Mesenchymal stem cell (in vitro differentiated cells and primary cell): ENCODE results near the gene TSACC.

Experiments
- DNase-seq: peaks from one replicate; pipeline ENCODE4 v3.0.0-alpha.2; 2013
- H2AFZ ChIP-seq: one replicate; pipeline ENCODE4 v1.6.1; 2013; ENCODE audit warnings: low read depth, mild to moderate bottlenecking, control low read depth, inconsistent platforms, low read length, moderate library complexity
- H2AK5ac ChIP-seq: 2 replicates; pipeline ENCODE4 v1.6.1; 2013; ENCODE audit warnings: low read length, moderate library complexity, mild to moderate bottlenecking, inconsistent platforms; ENCODE audit not compliant: severe bottlenecking
- H2BK120ac ChIP-seq: one replicate; pipeline ENCODE4 v1.6.1; 2013; ENCODE audit warnings: low read depth, mild to moderate bottlenecking, inconsistent platforms, low read length, moderate library complexity
- H2BK12ac ChIP-seq, 2 experiments: one replicate each; pipeline ENCODE4 v1.6.1; 2013; ENCODE audit warnings: inconsistent platforms in 2 of 2, low read length in 2 of 2, mild to moderate bottlenecking in 2 of 2, moderate library complexity in 2 of 2, control low read depth in 1 of 2
- H2BK15ac ChIP-seq: one replicate; pipeline ENCODE4 v1.6.1; 2013; ENCODE audit warnings: mild to moderate bottlenecking, low read depth, inconsistent platforms; ENCODE audit not compliant: poor library complexity, severe bottlenecking
- H2BK5ac ChIP-seq: 2 replicates; pipeline ENCODE4 v1.6.1; 2013; ENCODE audit warnings: low read depth, mild to moderate bottlenecking, low read length, control low read depth, inconsistent platforms; ENCODE audit not compliant: poor library complexity, severe bottlenecking
- H3K14ac ChIP-seq, 2 experiments: one replicate each; pipeline ENCODE4 v1.6.1; 2013; ENCODE audit warnings: inconsistent platforms in 2 of 2, low read length in 2 of 2, control low read depth in 1 of 2, mild to moderate bottlenecking in 1 of 2, moderate library complexity in 1 of 2
- H3K18ac ChIP-seq, 2 experiments: one replicate each; pipeline ENCODE4 v1.6.1; 2013; ENCODE audit warnings: inconsistent platforms in 2 of 2, low read length in 2 of 2, control low read depth in 1 of 2, low read depth in 1 of 2, mild to moderate bottlenecking in 1 of 2
- H3K23ac ChIP-seq, 2 experiments: one replicate each; pipeline ENCODE4 v1.6.1; 2013; ENCODE audit warnings: inconsistent platforms in 2 of 2, low read length in 2 of 2, mild to moderate bottlenecking in 2 of 2, moderate library complexity in 2 of 2, control low read depth in 1 of 2
- H3K27ac ChIP-seq: 2 replicates; pipeline ENCODE4 v1.5.1; 2013; ENCODE audit warnings: mild to moderate bottlenecking, moderate library complexity, low read length, control low read depth, inconsistent platforms; ENCODE audit not compliant: poor library complexity, severe bottlenecking
- H3K27me3 ChIP-seq, 2 experiments: 2 replicates each; pipeline versions ENCODE4 v1.6.1 to v1.7.0; 2013; ENCODE audit warnings: low read length in 2 of 2, mild to moderate bottlenecking in 2 of 2, moderate library complexity in 2 of 2, control low read depth in 1 of 2, inconsistent platforms in 1 of 2; ENCODE audit not compliant: control insufficient read depth in 1 of 2, insufficient read depth in 1 of 2
- H3K36me3 ChIP-seq, 2 experiments: 2 replicates each; pipeline versions ENCODE4 v1.6.1 to v1.7.0; 2013; ENCODE audit warnings: low read length in 2 of 2, control low read depth in 1 of 2, inconsistent platforms in 1 of 2, low read depth in 1 of 2, mild to moderate bottlenecking in 1 of 2; ENCODE audit not compliant: insufficient read depth in 2 of 2, control insufficient read depth in 1 of 2
- H3K4ac ChIP-seq, 2 experiments: one replicate each; pipeline ENCODE4 v1.6.1; 2013; ENCODE audit warnings: inconsistent platforms in 2 of 2, low read length in 2 of 2, mild to moderate bottlenecking in 2 of 2, moderate library complexity in 2 of 2, control low read depth in 1 of 2, low read depth in 1 of 2
- H3K4me1 ChIP-seq: 2 replicates; pipeline ENCODE4 v1.6.1; 2013; ENCODE audit warnings: low read depth, low read length, control low read depth; ENCODE audit not compliant: control insufficient read depth, insufficient read depth
- H3K4me2 ChIP-seq: 2 replicates; pipeline ENCODE4 v1.6.1; 2013; ENCODE audit warnings: low read length, mild to moderate bottlenecking, inconsistent platforms; ENCODE audit not compliant: poor library complexity, severe bottlenecking
- H3K4me3 ChIP-seq, 2 experiments: 2 replicates each; pipeline versions ENCODE4 v1.5.1 to v1.7.0; 2013; ENCODE audit warnings: low read length in 2 of 2, mild to moderate bottlenecking in 2 of 2, control low read depth in 1 of 2, low read depth in 1 of 2; ENCODE audit not compliant: insufficient read depth in 1 of 2
- H3K79me1 ChIP-seq: replicated peaks from 2 replicates; pipeline ENCODE4 v1.6.1; 2013; ENCODE audit warnings: mild to moderate bottlenecking, control low read depth, low read length, inconsistent platforms; ENCODE audit not compliant: poor library complexity, severe bottlenecking
- H3K9ac ChIP-seq: 2 replicates; pipeline ENCODE4 v1.7.0; 2013; ENCODE audit warnings: mild to moderate bottlenecking, low read length, moderate library complexity
- H3K9me3 ChIP-seq: 2 replicates; pipeline ENCODE4 v1.7.0; 2013; ENCODE audit warnings: mild to moderate bottlenecking, low read length; ENCODE audit not compliant: control insufficient read depth
- H4K8ac ChIP-seq: one replicate; pipeline ENCODE4 v1.6.1; 2013; ENCODE audit warnings: inconsistent platforms, mild to moderate bottlenecking, low read length, moderate library complexity
- H4K91ac ChIP-seq: one replicate; pipeline ENCODE4 v1.6.1; 2013; ENCODE audit warnings: mild to moderate bottlenecking, low read length, inconsistent platforms
- WGBS: methylation state at CpG from one replicate; pipeline ENCODE4 v1.1.7; 2013; ENCODE audit warnings: mixed read lengths; 5-methylcytosine and 5-hydroxymethylcytosine counted together

Gene TSACC

GRCh38 chr1:156337052-156337887 lies 1.1 kb upstream of the TSACC start:
- Histone ChIP-seq H2BK120ac (no peak overlapping the region), H3K27ac (peak overlapping the region; percentile 76), H4K8ac (peak overlapping the region; percentile 9), H3K4ac (peak overlapping the region in 1 of 2 experiments; percentile 62), H2BK15ac (no peak overlapping the region), H3K23ac (no peak overlapping the region), H3K4me2 (peak overlapping the region; percentile 65), H3K4me3 (peak overlapping the region; percentile 74 to 83), H2BK5ac (peak overlapping the region; percentile 8), H3K27me3 (no peaks in the 10 kb centered on the region), H2AK5ac (no peak overlapping the region), H3K14ac (peak overlapping the region in 1 of 2 experiments; percentile 30), H3K18ac (peak overlapping the region in 1 of 2 experiments; percentile 79), H2BK12ac (no peak overlapping the region), H4K91ac (no peak overlapping the region), H3K79me1 (peaks cover 2% of the 10 kb centered on the region), H2AFZ (no peak overlapping the region), H3K9ac (peak overlapping the region; percentile 93), H3K36me3 (peaks cover 9 to 34% of the 10 kb centered on the region in 2 experiments), H3K9me3 (no peaks in the 10 kb centered on the region), H3K4me1 (peaks cover 2% of the 10 kb centered on the region)
- WGBS = 46% methylated on average over 28 of the region's 34 CpGs
- DNase-seq = peak; percentile 56

GRCh38 chr1:156337888-156338179 lies 492 bp upstream of the TSACC start:
- H2AK5ac ChIP-seq = no peak overlapping the region
- peak overlapping the region in 1 of 2 experiments; percentile 14 for H3K23ac ChIP-seq
- no peaks in the 10 kb centered on the region for H3K9me3 ChIP-seq
- H2BK15ac ChIP-seq = no peak overlapping the region
- H3K4ac ChIP-seq = peak overlapping the region; percentile 57 to 62
- no peak overlapping the region for H2BK12ac ChIP-seq
- peak overlapping the region in 1 of 2 experiments; percentile 30 for H3K14ac ChIP-seq
- peak overlapping the region; percentile 6 for H2AFZ ChIP-seq
- H3K27ac ChIP-seq = peak overlapping the region; percentile 76
- no peaks in the 10 kb centered on the region for H3K27me3 ChIP-seq
- H3K4me1 ChIP-seq = peaks cover 2% of the 10 kb centered on the region
- peak overlapping the region; percentile 93 for H4K8ac ChIP-seq
- WGBS = under 1% methylated on average over 14 of the region's 14 CpGs
- H2BK120ac ChIP-seq = no peak overlapping the region
- peaks cover 2% of the 10 kb centered on the region for H3K79me1 ChIP-seq
- no peak overlapping the region for H4K91ac ChIP-seq
- H3K36me3 ChIP-seq = peaks cover 9 to 29% of the 10 kb centered on the region in 2 experiments
- peak overlapping the region; percentile 93 for H3K9ac ChIP-seq
- H3K18ac ChIP-seq = peak overlapping the region; percentile 58 to 79
- no peak for DNase-seq
- H3K4me3 ChIP-seq = peak overlapping the region; percentile 74 to 83
- peak overlapping the region; percentile 30 for H3K4me2 ChIP-seq
- H2BK5ac ChIP-seq = peak overlapping the region; percentile 8

- no peak overlapping the region for H4K8ac ChIP-seq
- no CpG with 5 or more reads among the region's 1 CpG for WGBS
These were observed 4.0 kb downstream of the TSACC start for GRCh38 chr1:156342166-156342955.

GRCh38 chr1:156344409-156344808 lies 6.1 kb downstream of the TSACC start:
- H2AFZ ChIP-seq = no peak overlapping the region
- H3K4me2 ChIP-seq = no peak overlapping the region
- H2AK5ac ChIP-seq = no peak overlapping the region
- no peak overlapping the region for H3K23ac ChIP-seq
- H2BK120ac ChIP-seq = no peak overlapping the region
- no peak overlapping the region for H4K8ac ChIP-seq
- H3K27me3 ChIP-seq = peaks cover 0 to 26% of the 10 kb centered on the region in 2 experiments
- 61% methylated on average over 2 of the region's 3 CpGs for WGBS
- DNase-seq = no peak
- no peak overlapping the region for H3K27ac ChIP-seq
- H3K9me3 ChIP-seq = no peaks in the 10 kb centered on the region
- H2BK5ac ChIP-seq = no peak overlapping the region
- H3K4me1 ChIP-seq = no peaks in the 10 kb centered on the region
- H3K36me3 ChIP-seq = no peaks in the 10 kb centered on the region
- H4K91ac ChIP-seq = no peak overlapping the region
- no peak overlapping the region for H3K18ac ChIP-seq
- no peaks in the 10 kb centered on the region for H3K79me1 ChIP-seq
- H3K14ac ChIP-seq = no peak overlapping the region
- no peak overlapping the region for H3K4me3 ChIP-seq
- H3K4ac ChIP-seq = no peak overlapping the region
- H2BK15ac ChIP-seq = no peak overlapping the region
- H2BK12ac ChIP-seq = no peak overlapping the region
- no peak overlapping the region for H3K9ac ChIP-seq

More at GRCh38 chr1:156342166-156342955, 4.0 kb downstream of the TSACC start:
- H3K14ac ChIP-seq = no peak overlapping the region
- no peaks in the 10 kb centered on the region for H3K36me3 ChIP-seq
- no peaks in the 10 kb centered on the region for H3K79me1 ChIP-seq
- peak; percentile 66 for DNase-seq
- no peak overlapping the region for H3K23ac ChIP-seq
- H2BK120ac ChIP-seq = no peak overlapping the region
- no peak overlapping the region for H4K91ac ChIP-seq
- no peak overlapping the region for H2BK12ac ChIP-seq
- no peak overlapping the region for H2AK5ac ChIP-seq
- H3K9ac ChIP-seq = no peak overlapping the region
- no peak overlapping the region for H3K4me3 ChIP-seq
- H3K9me3 ChIP-seq = no peaks in the 10 kb centered on the region
- no peak overlapping the region for H2AFZ ChIP-seq
- H3K18ac ChIP-seq = no peak overlapping the region
- no peaks in the 10 kb centered on the region for H3K4me1 ChIP-seq
- H2BK15ac ChIP-seq = no peak overlapping the region
- no peak overlapping the region for H3K27ac ChIP-seq
- no peak overlapping the region for H2BK5ac ChIP-seq
- peaks cover 0 to 18% of the 10 kb centered on the region in 2 experiments for H3K27me3 ChIP-seq
- H3K4ac ChIP-seq = no peak overlapping the region
- H3K4me2 ChIP-seq = no peak overlapping the region
